IMR-90 (cell line): ENCODE results near the gene JADE2.

Experiments
- BHLHE40 ChIP-seq: fragments of 150-350 bp; IDR thresholded peaks from 2 replicates; pipeline ENCODE4 v1.6.1; 2016; ENCODE audit warnings: mild to moderate bottlenecking, low read depth, low read length
- CEBPB ChIP-seq: IDR thresholded peaks from 2 replicates; pipeline ENCODE4 v1.6.1; 2012; ENCODE audit warnings: low read depth, low read length, improper control_type of control experiment
- CTCF ChIP-seq: conservative IDR thresholded peaks from 2 replicates; pipeline ENCODE4 v1.5.1; 2012; ENCODE audit warnings: mild to moderate bottlenecking, low read depth, low read length, improper control_type of control experiment
- FOS ChIP-seq: fragments of 150-350 bp; IDR thresholded peaks from 2 replicates; pipeline ENCODE4 v1.6.1; 2016; ENCODE audit warnings: low read depth, low read length
- MAFK ChIP-seq: IDR thresholded peaks from 2 replicates; pipeline ENCODE4 v1.6.1; 2012; ENCODE audit warnings: low read depth, low read length, improper control_type of control experiment
- MAZ ChIP-seq: IDR thresholded peaks from 2 replicates; pipeline ENCODE4 v1.6.1; 2012; ENCODE audit warnings: low read depth, mild to moderate bottlenecking, low read length, improper control_type of control experiment, moderate library complexity, borderline replicate concordance
- NFE2L2 ChIP-seq: fragments of 150-350 bp; IDR thresholded peaks from 2 replicates; pipeline ENCODE4 v1.6.1; 2016; ENCODE audit warnings: low read depth, mild to moderate bottlenecking, low read length
- POLR2A ChIP-seq: IDR thresholded peaks from 2 replicates; pipeline ENCODE4 v1.6.1; 2012; ENCODE audit warnings: mild to moderate bottlenecking, low read depth, low read length
- RAD21 ChIP-seq: IDR thresholded peaks from 2 replicates; pipeline ENCODE4 v1.6.1; 2012; ENCODE audit warnings: low read length, improper control_type of control experiment
- RCOR1 ChIP-seq: IDR thresholded peaks from 2 replicates; pipeline ENCODE4 v1.6.1; 2012; ENCODE audit warnings: mild to moderate bottlenecking, low read length, improper control_type of control experiment; ENCODE audit not compliant: insufficient replicate concordance
- RFX5 ChIP-seq: IDR thresholded peaks from 2 replicates; pipeline ENCODE4 v1.8.0; 2012; ENCODE audit warnings: low read depth, mild to moderate bottlenecking, low read length, moderate library complexity
- USF2 ChIP-seq: fragments of 150-350 bp; IDR thresholded peaks from 2 replicates; pipeline ENCODE4 v1.6.1; 2017; ENCODE audit warnings: mild to moderate bottlenecking, antibody characterized with exemption, low read length, low read depth

- TF ChIP-seq CTCF: no peak
- no peak for TF ChIP-seq BHLHE40
- no peak for TF ChIP-seq POLR2A
- TF ChIP-seq USF2: no peak
- no peak for TF ChIP-seq RFX5
- no peak for TF ChIP-seq MAZ
- no peak for TF ChIP-seq FOS
- TF ChIP-seq CEBPB: no peak
- no peak for TF ChIP-seq RAD21
- TF ChIP-seq RCOR1: no peak
- TF ChIP-seq MAFK: no peak
- no peak for TF ChIP-seq NFE2L2
Observed at GRCh38 chr5:134585966-134586365, 60.5 kb downstream of the JADE2 start.
